GM23338 (cell line): ENCODE results near the gene THSD4.

ENCODE experiments used
- CREB1 ChIP-seq: fragments of 250-450 bp; sonication (Bioruptor Pico); IDR thresholded peaks from 2 replicates; pipeline ENCODE4 v1.5.0; 2020; ENCODE audit warnings: low read depth, mild to moderate bottlenecking, moderate library complexity
- CTCF ChIP-seq, 2 experiments: fragments of 200-600 bp in 1 of 2; sonication (generic) in 1 of 2; conservative IDR thresholded peaks; 2 replicates each; pipeline versions ENCODE4 v1.5.1 to v1.6.1; 2016 to 2017; ENCODE audit warnings: antibody characterized with exemption in 2 of 2, low read depth in 2 of 2, mild to moderate bottlenecking in 2 of 2, moderate library complexity in 1 of 2
- EZH2 ChIP-seq: fragments of 200-600 bp; sonication (generic); IDR thresholded peaks from one replicate; pipeline ENCODE4 v1.8.0; 2017; ENCODE audit warnings: antibody characterized with exemption, mild to moderate bottlenecking, low read depth; ENCODE audit not compliant: unreplicated experiment
- EZH2phosphoT487 ChIP-seq: fragments of 200-600 bp; sonication (generic); IDR thresholded peaks from one replicate; pipeline ENCODE4 v1.8.1; 2018; ENCODE audit warnings: antibody characterized with exemption; ENCODE audit not compliant: unreplicated experiment
- POLR2AphosphoS5 ChIP-seq: IDR thresholded peaks from 2 replicates; pipeline ENCODE4 v1.6.1; 2016; ENCODE audit warnings: antibody characterized with exemption, low read depth
- STAT1 ChIP-seq: IDR thresholded peaks from one replicate; pipeline ENCODE4 v1.6.1; 2016; ENCODE audit warnings: antibody characterized with exemption; ENCODE audit not compliant: unreplicated experiment

- TF ChIP-seq EZH2phosphoT487 (no peak), EZH2 (no peak), CTCF (conservative IDR thresholded peaks at IDR 0.05; ENCODE audit: low read depth in 2 of 2) (peak; percentile 44 to 55), STAT1 (no peak), CREB1 (CRISPR knock-in tag) (no peak), POLR2AphosphoS5 (no peak)
These were observed 141.8 kb downstream of the THSD4 start for GRCh38 chr15:71256934-71257664.
